Panc1 (cell line): ENCODE measurements around the gene TMEM98. TPM values are rescaled to one million over a fixed set of nuclear protein-coding genes. Genes with fewer than 3 reads are reported as not detected.
"Not testable (repeated sequence)": the region's sequence is repeated elsewhere in the genome, so short reads cannot be mapped to it uniquely, and the experiment has no call there.

Experiments
- ATAC-seq: fragments of 200-7000 bp; cut with Tn5 transposase; 2 replicates; pipeline ENCODE4 v1.9.1; 2020; ENCODE audit warnings: mild to moderate bottlenecking, moderate library complexity
- BruUV-seq: library from RNA; stranded (reverse); fragments of 400-500 nt; replicated peaks from 2 replicates; lab custom pipeline; 2021; lab: Mats Ljungman, UMichigan
- CTCF ChIA-PET: fragments of 300-600 bp; sonication (Branson Sonifier 250); formaldehyde crosslinking; loops from one replicate; lab custom pipeline; 2022; ENCODE audit warnings: antibody characterized with exemption; lab: Charles Lee
- POLR2A ChIA-PET: fragments of 300-600 bp; sonication (Branson Sonifier 250); formaldehyde crosslinking; loops from one replicate; lab custom pipeline; 2022; ENCODE audit warnings: antibody characterized with exemption; lab: Charles Lee
- DNase-seq: peaks from one replicate; pipeline ENCODE4 v3.0.0-alpha.2; 2010; ENCODE audit warnings: low read depth, low spot score
- H3K27ac ChIP-seq: 2 replicates; pipeline ENCODE4 v1.5.1; 2011; ENCODE audit warnings: mild to moderate bottlenecking, low read length, inconsistent platforms
- H3K27me3 ChIP-seq: fragments of 200-500 bp; sonication (Bioruptor generic); 2 replicates; pipeline ENCODE4 v1.6.0; 2014; ENCODE audit warnings: low read length, inconsistent platforms; ENCODE audit not compliant: control insufficient read depth, insufficient read depth
- H3K36me3 ChIP-seq: fragments of 200-500 bp; sonication (Bioruptor generic); 2 replicates; pipeline ENCODE4 v1.5.1; 2014; ENCODE audit warnings: inconsistent platforms, mild to moderate bottlenecking, low read length, moderate library complexity; ENCODE audit not compliant: control insufficient read depth, insufficient read depth
- H3K4me1 ChIP-seq: 2 replicates; pipeline ENCODE4 v1.5.1; 2011; ENCODE audit warnings: inconsistent platforms, mild to moderate bottlenecking, low read length, moderate library complexity; ENCODE audit not compliant: control insufficient read depth, insufficient read depth
- H3K4me3 ChIP-seq, 2 experiments: 2 replicates each; pipeline ENCODE4 v1.5.1; 2011 to 2012; ENCODE audit warnings: low read depth in 2 of 2, low read length in 2 of 2, mild to moderate bottlenecking in 2 of 2, inconsistent platforms in 1 of 2, moderate library complexity in 1 of 2
- H3K9me3 ChIP-seq: fragments of 200-500 bp; sonication (Bioruptor generic); 2 replicates; pipeline ENCODE4 v1.5.1; 2014; ENCODE audit warnings: low read depth, mild to moderate bottlenecking, inconsistent platforms, low read length, moderate library complexity; ENCODE audit not compliant: control insufficient read depth, insufficient read depth
- CTCF ChIP-seq: fragments of 450-650 bp; IDR thresholded peaks from 2 replicates; pipeline ENCODE4 v1.5.1; 2017; ENCODE audit warnings: mild to moderate bottlenecking
- POLR2AphosphoS5 ChIP-seq: IDR thresholded peaks from 2 replicates; pipeline ENCODE4 v1.6.1; 2012; ENCODE audit warnings: mild to moderate bottlenecking, low read depth, low read length, moderate library complexity
- REST ChIP-seq, 2 experiments: IDR thresholded peaks; 2 replicates each; pipeline ENCODE4 v1.6.1; 2011 to 2012; ENCODE audit warnings: low read depth in 2 of 2, control low read depth in 1 of 2, low read length in 1 of 2, mild to moderate bottlenecking in 1 of 2, moderate library complexity in 1 of 2; ENCODE audit not compliant: insufficient read depth in 1 of 2
- SIN3A ChIP-seq: IDR thresholded peaks from 2 replicates; pipeline ENCODE4 v1.6.1; 2012; ENCODE audit warnings: low read depth, mild to moderate bottlenecking, low read length, moderate library complexity, borderline replicate concordance; ENCODE audit not compliant: insufficient read depth
- TCF7L2 ChIP-seq: IDR thresholded peaks from 2 replicates; pipeline ENCODE4 v1.6.1; 2011; ENCODE audit warnings: mild to moderate bottlenecking, low read depth, low read length, inconsistent platforms
- in situ Hi-C: cut with HindIII; loops from 2 replicates; pipeline ENCODE4 v1.10.0; 2016; ENCODE audit warnings: low sequenced_read_pairs, low pct_unique_long_range_greater_than_20kb
- intact Hi-C: fragments of 100-400 bp; cut with micrococcal nuclease; formaldehyde crosslinking; loops from one replicate; pipeline ENCODE4 v1.10.0; 2022; ENCODE audit not compliant: unreplicated experiment
- total RNA-seq: library from RNA; stranded (reverse); gene quantifications from one replicate; pipeline ENCODE4 v1.2.1, GENCODE V29; 2021; ENCODE audit not compliant: unreplicated experiment

The TMEM98 gene
- total RNA-seq, 1 experiment from 2014 or later, result 2.2 TPM

- ChIA-PET CTCF (no interaction called here), POLR2A (no interaction called here)
- Histone ChIP-seq H3K4me1 (no peaks in the 10 kb centered on the region), H3K9me3 (no peaks in the 10 kb centered on the region), H3K27ac (no peak overlapping the region), H3K36me3 (no peaks in the 10 kb centered on the region), H3K27me3 (peaks cover 5% of the 10 kb centered on the region), H3K4me3 (no peak overlapping the region)
- no TSS peak for BruUV-seq
- intact Hi-C loops, result no loop called here
- in situ Hi-C loops, result no loop called here
- DNase-seq (no peak), ATAC-seq (no peak)
- TF ChIP-seq SIN3A, result no peak
- TF ChIP-seq TCF7L2, result no peak
- TF ChIP-seq POLR2AphosphoS5, result no peak
- no peak for TF ChIP-seq REST (IDR thresholded peaks at IDR 0.05; ENCODE audit: insufficient read depth in 1 of 2, low read depth in 2 of 2, low read length in 1 of 2)
- no peak for TF ChIP-seq CTCF
Measured at GRCh38 chr17:32917081-32917480, 10.9 kb upstream of the TMEM98 start.

- TF ChIP-seq TCF7L2 (no peak), POLR2AphosphoS5 (no peak), CTCF (no peak), REST (IDR thresholded peaks at IDR 0.05; ENCODE audit: insufficient read depth in 1 of 2, low read depth in 2 of 2, low read length in 1 of 2) (no peak), SIN3A (no peak)
- ChIA-PET POLR2A (no interaction called here), CTCF (no interaction called here)
- ATAC-seq, result no peak
- intact Hi-C loops (no loop called here), in situ Hi-C loops (no loop called here)
- H3K9me3 ChIP-seq, result no peaks in the 10 kb centered on the region
- peaks cover 3% of the 10 kb centered on the region for H3K27me3 ChIP-seq
- no peaks in the 10 kb centered on the region for H3K4me1 ChIP-seq
- no peak for DNase-seq
- BruUV-seq, result no TSS peak
- H3K27ac ChIP-seq, result no peak overlapping the region
- no peak overlapping the region for H3K4me3 ChIP-seq
- no peaks in the 10 kb centered on the region for H3K36me3 ChIP-seq
Measured at GRCh38 chr17:32917842-32918241, 10.1 kb upstream of the TMEM98 start.

GRCh38 chr17:32919876-32920275 is 8.1 kb upstream of the TMEM98 start:
- POLR2A ChIA-PET, H3K36me3 ChIP-seq, CTCF ChIA-PET, H3K27me3 ChIP-seq, intact Hi-C loops, ATAC-seq, BruUV-seq, H3K9me3 ChIP-seq, H3K27ac ChIP-seq, H3K4me3 ChIP-seq, DNase-seq, H3K4me1 ChIP-seq, in situ Hi-C loops: not testable (repeated sequence)
